Skeletal muscle satellite cell (primary cell): ENCODE measurements around the gene TSPAN31.

Experiments
- H3K27me3 ChIP-seq: 2 replicates; pipeline ENCODE4 v1.7.0; 2013; ENCODE audit warnings: low read length; ENCODE audit not compliant: control insufficient read depth, insufficient read depth
- H3K36me3 ChIP-seq: 2 replicates; pipeline ENCODE4 v1.7.0; 2013; ENCODE audit warnings: mild to moderate bottlenecking, control low read depth, low read length; ENCODE audit not compliant: insufficient read depth
- H3K4me1 ChIP-seq: 2 replicates; pipeline ENCODE4 v1.7.0; 2013; ENCODE audit warnings: low read length; ENCODE audit not compliant: control insufficient read depth, insufficient read depth
- H3K4me2 ChIP-seq: 2 replicates; pipeline ENCODE4 v1.7.0; 2013; ENCODE audit warnings: mild to moderate bottlenecking, low read length
- H3K4me3 ChIP-seq: 2 replicates; pipeline ENCODE4 v1.7.0; 2013; ENCODE audit warnings: low read length
- H3K9ac ChIP-seq: 2 replicates; pipeline ENCODE4 v1.7.0; 2013; ENCODE audit warnings: mild to moderate bottlenecking, low read depth, low read length, moderate library complexity
- H3K9me3 ChIP-seq: replicated peaks from 2 replicates; pipeline ENCODE4 v1.7.0; 2013; ENCODE audit warnings: mild to moderate bottlenecking, control low read depth, low read length

Gene TSPAN31

GRCh38 chr12:57739914-57740538, 4.8 kb upstream of the TSPAN31 start:
- peaks cover 65% of the 10 kb centered on the region for H3K27me3 ChIP-seq
- peaks cover 19% of the 10 kb centered on the region for H3K4me1 ChIP-seq

GRCh38 chr12:57740656-57741412, 4.0 kb upstream of the TSPAN31 start:
- H3K4me2 ChIP-seq = no peak overlapping the region
- H3K4me1 ChIP-seq = peaks cover 20% of the 10 kb centered on the region
- no peaks in the 10 kb centered on the region for H3K9me3 ChIP-seq
- H3K27me3 ChIP-seq = peaks cover 58% of the 10 kb centered on the region
- no peaks in the 10 kb centered on the region for H3K36me3 ChIP-seq
- H3K4me3 ChIP-seq = no peak overlapping the region
- H3K9ac ChIP-seq = no peak overlapping the region

More at GRCh38 chr12:57739914-57740538, 4.8 kb upstream of the TSPAN31 start:
- H3K36me3 ChIP-seq = no peaks in the 10 kb centered on the region
- H3K9me3 ChIP-seq = no peaks in the 10 kb centered on the region
- no peak overlapping the region for H3K4me3 ChIP-seq
- H3K4me2 ChIP-seq = no peak overlapping the region
- no peak overlapping the region for H3K9ac ChIP-seq

GRCh38 chr12:57741413-57741789, 3.4 kb upstream of the TSPAN31 start:
- Histone ChIP-seq H3K4me2 (no peak overlapping the region), H3K9me3 (no peaks in the 10 kb centered on the region), H3K27me3 (peaks cover 52% of the 10 kb centered on the region), H3K4me1 (peaks cover 20% of the 10 kb centered on the region), H3K9ac (no peak overlapping the region), H3K36me3 (peaks cover 5% of the 10 kb centered on the region), H3K4me3 (no peak overlapping the region)

GRCh38 chr12:57741844-57742738, 2.7 kb upstream of the TSPAN31 start:
- H3K9ac ChIP-seq = no peak overlapping the region
- no peaks in the 10 kb centered on the region for H3K9me3 ChIP-seq
- no peak overlapping the region for H3K4me3 ChIP-seq
- H3K36me3 ChIP-seq = peaks cover 12% of the 10 kb centered on the region
- no peak overlapping the region for H3K4me2 ChIP-seq
- H3K4me1 ChIP-seq = peaks cover 17% of the 10 kb centered on the region
- peaks cover 45% of the 10 kb centered on the region for H3K27me3 ChIP-seq

GRCh38 chr12:57743769-57744168, 1.1 kb upstream of the TSPAN31 start:
- H3K9me3 ChIP-seq = no peaks in the 10 kb centered on the region
- H3K9ac ChIP-seq = no peak overlapping the region
- peaks cover 24% of the 10 kb centered on the region for H3K36me3 ChIP-seq
- peak overlapping the region; percentile 87 for H3K4me3 ChIP-seq
- H3K4me1 ChIP-seq = peaks cover 10% of the 10 kb centered on the region
- H3K27me3 ChIP-seq = peaks cover 36% of the 10 kb centered on the region
- H3K4me2 ChIP-seq = no peak overlapping the region

GRCh38 chr12:57744194-57744776, 554 bp upstream of the TSPAN31 start:
- peak overlapping the region; percentile 94 for H3K4me2 ChIP-seq
- peaks cover 32% of the 10 kb centered on the region for H3K27me3 ChIP-seq
- peaks cover 28% of the 10 kb centered on the region for H3K36me3 ChIP-seq
- H3K9ac ChIP-seq = peak overlapping the region; percentile 96
- peak overlapping the region; percentile 87 for H3K4me3 ChIP-seq
- H3K4me1 ChIP-seq = peaks cover 10% of the 10 kb centered on the region
- H3K9me3 ChIP-seq = no peaks in the 10 kb centered on the region

GRCh38 chr12:57745485-57745881, 644 bp downstream of the TSPAN31 start:
- Histone ChIP-seq H3K9ac (peak overlapping the region; percentile 96), H3K4me2 (peak overlapping the region; percentile 94), H3K9me3 (no peaks in the 10 kb centered on the region), H3K36me3 (peaks cover 36% of the 10 kb centered on the region), H3K4me1 (peaks cover 12% of the 10 kb centered on the region), H3K27me3 (peaks cover 20% of the 10 kb centered on the region), H3K4me3 (peak overlapping the region; percentile 87)

GRCh38 chr12:57746025-57746424, 1.2 kb downstream of the TSPAN31 start:
- H3K4me3 ChIP-seq = peak overlapping the region; percentile 87

GRCh38 chr12:57749061-57749460, 4.2 kb downstream of the TSPAN31 start:
- Histone ChIP-seq H3K36me3 (peaks cover 41% of the 10 kb centered on the region), H3K4me2 (no peak overlapping the region), H3K4me1 (peaks cover 27% of the 10 kb centered on the region)

More at GRCh38 chr12:57746025-57746424, 1.2 kb downstream of the TSPAN31 start:
- Histone ChIP-seq H3K9me3 (no peaks in the 10 kb centered on the region), H3K36me3 (peaks cover 41% of the 10 kb centered on the region), H3K9ac (no peak overlapping the region), H3K27me3 (peaks cover 14% of the 10 kb centered on the region), H3K4me1 (peaks cover 18% of the 10 kb centered on the region), H3K4me2 (peak overlapping the region; percentile 94)

GRCh38 chr12:57750561-57751431, 6.0 kb downstream of the TSPAN31 start:
- Histone ChIP-seq H3K36me3 (peaks cover 41% of the 10 kb centered on the region), H3K4me2 (peak overlapping the region; percentile 96), H3K9ac (peak overlapping the region; percentile 90), H3K27me3 (peaks cover 20% of the 10 kb centered on the region), H3K4me3 (peak overlapping the region; percentile 85), H3K9me3 (no peaks in the 10 kb centered on the region), H3K4me1 (peaks cover 25% of the 10 kb centered on the region)

More at GRCh38 chr12:57749061-57749460, 4.2 kb downstream of the TSPAN31 start:
- Histone ChIP-seq H3K9ac (no peak overlapping the region), H3K27me3 (peaks cover 11% of the 10 kb centered on the region), H3K4me3 (no peak overlapping the region), H3K9me3 (no peaks in the 10 kb centered on the region)
